Epithelial cell of proximal tubule (primary cell): Measurements from ENCODE around the gene RAPGEF5. TPM values are rescaled to one million over a fixed set of nuclear protein-coding genes. Genes with fewer than 3 reads are reported as not detected.

Experiments
- DNase-seq: peaks from one replicate; pipeline ENCODE4 v3.0.0-alpha.2; 2011; ENCODE audit warnings: low read depth
- H3K4me3 ChIP-seq: 2 replicates; pipeline ENCODE4 v1.5.1; 2011; ENCODE audit warnings: low read depth, mild to moderate bottlenecking, low read length
- CTCF ChIP-seq: conservative IDR thresholded peaks from 2 replicates; pipeline ENCODE4 v1.5.1; 2012; ENCODE audit warnings: low read depth, mild to moderate bottlenecking, low read length
- total RNA-seq: library from RNA; depleted of rRNA; stranded (reverse); fragments of >200 nt; gene quantifications from 2 replicates; pipeline ENCODE4 v1.2.3, GENCODE V29; 2015

The RAPGEF5 gene
- total RNA-seq, 1 donor from 2014 or later: 8.3 TPM

- DNase-seq: no peak
- no peak for TF ChIP-seq CTCF
- H3K4me3 ChIP-seq: no peak overlapping the region
Measured at GRCh38 chr7:22302951-22303423, 54.0 kb downstream of the RAPGEF5 start.

GRCh38 chr7:22302193-22302592 lies 54.8 kb downstream of the RAPGEF5 start:
- TF ChIP-seq CTCF: no peak
- H3K4me3 ChIP-seq: no peak overlapping the region
- no peak for DNase-seq

- H3K4me3 ChIP-seq: no peak overlapping the region
- no peak for TF ChIP-seq CTCF
- DNase-seq: no peak
Measured at GRCh38 chr7:22301790-22302189, 55.2 kb downstream of the RAPGEF5 start.

GRCh38 chr7:22300839-22301238 lies 56.1 kb downstream of the RAPGEF5 start:
- DNase-seq: no peak
- no peak for TF ChIP-seq CTCF

GRCh38 chr7:22296916-22297315 lies 60.0 kb downstream of the RAPGEF5 start:
- H3K4me3 ChIP-seq: no peak overlapping the region
- DNase-seq: no peak
- peak; percentile 49 for TF ChIP-seq CTCF

More at GRCh38 chr7:22300839-22301238, 56.1 kb downstream of the RAPGEF5 start:
- H3K4me3 ChIP-seq: no peak overlapping the region

- DNase-seq: no peak
Measured at GRCh38 chr7:22296265-22296566, 60.7 kb downstream of the RAPGEF5 start.

More at GRCh38 chr7:22296265-22296566, 60.7 kb downstream of the RAPGEF5 start:
- TF ChIP-seq CTCF: no peak
- H3K4me3 ChIP-seq: no peak overlapping the region
